Sigmoid colon (tissue), 7 donors: ENCODE results near the gene WDTC1. TPM values are rescaled to one million over a fixed set of nuclear protein-coding genes. Genes with fewer than 3 reads are reported as not detected.
A peak's percentile ranks its signal among the peaks of the same experiment; 100 is the strongest.

Experiments
- DNase-seq: peaks from one replicate; pipeline ENCODE4 v3.0.0-alpha.2; 2019
- H3K27ac ChIP-seq, 4 donors: fragments of 200-600 bp; sonication (generic); one replicate each; pipeline ENCODE4 v1.5.1; 2016 to 2019; ENCODE audit warnings: mild to moderate bottlenecking in 1 of 4
- H3K27me3 ChIP-seq, 3 donors: fragments of 200-600 bp; sonication (generic); one replicate each; pipeline ENCODE4 v1.5.1; 2019; ENCODE audit warnings: mild to moderate bottlenecking in 1 of 3
- H3K36me3 ChIP-seq, 4 donors: fragments of 200-600 bp; sonication (generic); one replicate each; pipeline ENCODE4 v1.5.1; 2016 to 2019
- H3K4me1 ChIP-seq, 4 donors: fragments of 200-600 bp; sonication (generic); one replicate each; pipeline ENCODE4 v1.5.1; 2017 to 2019
- H3K4me3 ChIP-seq, 4 donors: fragments of 200-600 bp; sonication (generic); one replicate each; pipeline ENCODE4 v1.5.1; 2017 to 2019; ENCODE audit warnings: mild to moderate bottlenecking in 2 of 4, moderate library complexity in 1 of 4
- H3K9me3 ChIP-seq, 4 donors: fragments of 200-600 bp in 3 of 4; sonication (generic) in 3 of 4; one replicate each; pipeline versions ENCODE4 v1.5.1 to v1.6.1; 2013 to 2019
- EP300 ChIP-seq, 4 donors: sonication (generic); formaldehyde crosslinking; IDR thresholded peaks; one replicate each; pipeline ENCODE4 v1.6.1; 2017; ENCODE audit warnings: antibody characterized with exemption in 4 of 4
- POLR2A ChIP-seq, 2 donors: fragments of 450-650 bp; IDR thresholded peaks; one replicate each; pipeline ENCODE4 v1.6.1; 2016; ENCODE audit warnings: antibody characterized with exemption in 2 of 2, mild to moderate bottlenecking in 2 of 2, moderate library complexity in 2 of 2
- POLR2AphosphoS5 ChIP-seq, 4 donors: sonication (generic); formaldehyde crosslinking; IDR thresholded peaks; one replicate each; pipeline ENCODE4 v1.6.1; 2017; ENCODE audit warnings: antibody characterized with exemption in 4 of 4
- WGBS, 2 donors: extraction: QIAGEN DNeasy Blood & Tissue Kit; methylation state at CpG; one replicate each; pipeline ENCODE4 v1.1.7; 2013; 5-methylcytosine and 5-hydroxymethylcytosine counted together
- intact Hi-C: fragments of 100-400 bp; cut with DNase I; formaldehyde crosslinking; loops from one replicate; pipeline ENCODE4 v1.15.1; 2023
- polyA plus RNA-seq, 3 donors: library from polyadenylated mRNA; stranded (reverse); fragments of 200-250 nt; gene quantifications; one replicate each; pipeline ENCODE4 v1.2.3, GENCODE V29; 2013
- total RNA-seq, 4 donors: library from RNA; depleted of rRNA; stranded (reverse); fragments of >200 nt; gene quantifications; one replicate each; pipeline ENCODE4 v1.1.0, GENCODE V29; 2016
- TF ChIP-seq, protein P1 (sequence below), 4 experiments: fragments of 450-650 bp in 3 of 4; fragments of 200-600 bp in 1 of 4; IDR thresholded peaks; one replicate each; pipeline ENCODE4 v1.5.1; 2016 to 2019; ENCODE audit warnings: antibody characterized with exemption in 4 of 4, mild to moderate bottlenecking in 3 of 4, moderate library complexity in 2 of 4
- donor health status: healthy with polysubstance abuse.
- donor health status: Bipolar disorder and iron deficiency.
- donor health status: healthy.

WDTC1 gene
- total and polyA plus RNA-seq, 7 donors: 15.0 to 32.4 (median 27.5) TPM

DNA sequence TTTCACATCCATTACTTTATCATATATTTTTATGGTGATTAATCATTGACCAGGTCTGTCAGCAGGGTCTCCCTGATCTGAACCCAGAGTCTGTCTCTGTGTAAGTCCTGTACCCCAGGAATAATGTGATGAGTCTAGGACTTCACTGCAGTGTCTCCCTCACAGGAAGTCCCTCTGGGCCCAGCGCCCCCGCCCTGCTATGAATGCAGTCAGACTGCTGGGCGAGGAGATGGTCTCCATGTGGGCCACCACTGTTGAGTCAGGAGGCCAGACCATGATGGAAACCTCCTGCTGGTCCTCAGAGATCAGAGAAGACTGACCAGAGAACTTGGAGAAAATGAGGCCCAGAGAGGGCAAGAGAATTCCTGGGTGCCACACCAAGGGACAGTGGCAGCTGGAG lies 97.0 kb downstream of the WDTC1 start:
- H3K27ac ChIP-seq: no peak overlapping the region
- H3K36me3 ChIP-seq: peaks cover 5 to 86% (median 33%) of the 10 kb centered on the region in 4 donors
- TF ChIP-seq EP300 (IDR thresholded peaks at IDR 0.05) (no peak), POLR2AphosphoS5 (IDR thresholded peaks at IDR 0.05) (no peak), POLR2A (IDR thresholded peaks at IDR 0.05) (no peak)
- TF ChIP-seq, protein P1, sequence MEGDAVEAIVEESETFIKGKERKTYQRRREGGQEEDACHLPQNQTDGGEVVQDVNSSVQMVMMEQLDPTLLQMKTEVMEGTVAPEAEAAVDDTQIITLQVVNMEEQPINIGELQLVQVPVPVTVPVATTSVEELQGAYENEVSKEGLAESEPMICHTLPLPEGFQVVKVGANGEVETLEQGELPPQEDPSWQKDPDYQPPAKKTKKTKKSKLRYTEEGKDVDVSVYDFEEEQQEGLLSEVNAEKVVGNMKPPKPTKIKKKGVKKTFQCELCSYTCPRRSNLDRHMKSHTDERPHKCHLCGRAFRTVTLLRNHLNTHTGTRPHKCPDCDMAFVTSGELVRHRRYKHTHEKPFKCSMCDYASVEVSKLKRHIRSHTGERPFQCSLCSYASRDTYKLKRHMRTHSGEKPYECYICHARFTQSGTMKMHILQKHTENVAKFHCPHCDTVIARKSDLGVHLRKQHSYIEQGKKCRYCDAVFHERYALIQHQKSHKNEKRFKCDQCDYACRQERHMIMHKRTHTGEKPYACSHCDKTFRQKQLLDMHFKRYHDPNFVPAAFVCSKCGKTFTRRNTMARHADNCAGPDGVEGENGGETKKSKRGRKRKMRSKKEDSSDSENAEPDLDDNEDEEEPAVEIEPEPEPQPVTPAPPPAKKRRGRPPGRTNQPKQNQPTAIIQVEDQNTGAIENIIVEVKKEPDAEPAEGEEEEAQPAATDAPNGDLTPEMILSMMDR (IDR thresholded peaks at IDR 0.05): no peak
- H3K27me3 ChIP-seq: no peaks in the 10 kb centered on the region
- intact Hi-C loops: loop anchor here (10.0 kb wide), 1 partner anchor 63 kb away; the partner anchor contains the start of gene GPR3
- no peak for DNase-seq
- H3K4me1 ChIP-seq: peaks cover 0 to 21% (median 9%) of the 10 kb centered on the region in 4 donors
- 91 to 93% methylated on average over 3 of the region's 3 CpGs for WGBS, 2 donors
- H3K4me3 ChIP-seq: no peak overlapping the region
- H3K9me3 ChIP-seq: no peaks in the 10 kb centered on the region

DNA sequence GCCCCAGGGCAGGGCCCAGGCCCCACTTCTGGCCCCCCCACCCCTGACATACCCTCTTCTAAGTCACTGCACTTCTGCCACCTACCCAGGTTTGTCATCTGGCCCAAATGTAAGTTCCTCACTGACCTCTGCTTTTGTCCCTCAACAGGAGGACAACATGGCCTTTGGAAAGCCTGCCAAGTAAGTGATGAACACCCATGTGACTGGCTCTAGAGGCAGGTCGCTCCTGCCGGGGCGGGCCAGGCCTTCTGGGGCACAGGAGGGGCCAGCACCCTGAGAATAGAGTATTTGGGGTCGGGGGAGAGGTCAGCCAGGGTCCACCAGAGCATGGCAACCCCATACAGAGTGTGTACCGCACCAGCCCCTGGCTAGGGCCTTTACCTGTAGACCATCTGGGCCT lies 97.5 kb downstream of the WDTC1 start:
- H3K27me3 ChIP-seq: no peaks in the 10 kb centered on the region
- TF ChIP-seq POLR2A (IDR thresholded peaks at IDR 0.05) (no peak), POLR2AphosphoS5 (IDR thresholded peaks at IDR 0.05) (no peak), EP300 (IDR thresholded peaks at IDR 0.05) (no peak)
- TF ChIP-seq, protein P1 (IDR thresholded peaks at IDR 0.05): no peak
- no peak for DNase-seq
- peaks cover 7 to 86% (median 36%) of the 10 kb centered on the region in 4 donors for H3K36me3 ChIP-seq
- H3K4me1 ChIP-seq: peaks cover 0 to 16% (median 7%) of the 10 kb centered on the region in 4 donors
- H3K9me3 ChIP-seq: no peaks in the 10 kb centered on the region
- 90 to 91% methylated on average over 5 of the region's 5 CpGs for WGBS, 2 donors
- intact Hi-C loops: loop anchor here (10.0 kb wide), 1 partner anchor 63 kb away; the partner anchor contains the start of gene GPR3
- no peak overlapping the region for H3K4me3 ChIP-seq
- no peak overlapping the region for H3K27ac ChIP-seq

DNA sequence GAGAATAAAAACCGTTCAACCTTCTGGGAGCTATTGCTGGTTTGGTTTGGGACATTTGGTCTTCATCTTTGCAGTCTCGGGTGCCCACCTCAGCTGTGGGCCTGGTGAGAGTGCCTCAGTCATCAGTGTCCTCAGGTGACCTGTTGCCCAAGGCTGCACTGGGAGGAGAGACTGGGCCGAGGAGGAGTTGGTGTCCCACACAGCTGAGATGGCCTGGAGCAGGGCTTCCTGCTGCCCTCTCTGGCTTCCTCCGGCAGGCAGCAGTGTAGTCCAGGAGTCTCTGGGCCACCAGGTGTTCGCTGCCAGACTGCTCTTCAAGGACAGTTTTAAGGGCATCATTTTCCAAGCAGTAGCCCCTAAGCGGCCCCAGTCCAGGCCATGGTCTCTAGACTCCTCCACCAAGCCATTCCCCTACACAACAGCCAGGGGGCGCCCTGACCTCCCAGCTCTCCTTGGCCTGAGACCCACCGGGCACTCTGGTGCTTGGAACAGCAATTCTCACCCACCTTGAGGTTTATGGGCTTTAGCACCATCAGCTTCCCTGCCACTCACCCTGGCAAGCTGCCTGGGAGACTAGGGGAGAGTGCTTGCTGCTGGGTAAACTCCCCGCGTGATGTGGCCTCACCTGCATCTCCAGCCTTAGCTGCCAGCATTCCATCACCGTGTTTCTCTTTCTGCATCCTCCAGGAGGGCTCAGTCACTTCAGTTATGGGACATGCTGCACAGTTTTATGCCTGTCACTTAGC lies 98.3 kb downstream of the WDTC1 start:
- H3K36me3 ChIP-seq: peaks cover 7 to 83% (median 36%) of the 10 kb centered on the region in 4 donors
- H3K4me1 ChIP-seq: peaks cover 0 to 11% (median 4%) of the 10 kb centered on the region in 4 donors
- TF ChIP-seq EP300 (IDR thresholded peaks at IDR 0.05) (no peak), POLR2A (IDR thresholded peaks at IDR 0.05) (no peak)
- TF ChIP-seq, protein P1 (IDR thresholded peaks at IDR 0.05): peak in 3 of 4 experiments; percentile 63 to 71 (median 67)
- DNase-seq: peak; percentile 68
- WGBS, 2 donors: 67 to 71% methylated on average over 11 of the region's 11 CpGs
- no peaks in the 10 kb centered on the region for H3K27me3 ChIP-seq
- no peaks in the 10 kb centered on the region for H3K9me3 ChIP-seq
- no peak overlapping the region for H3K4me3 ChIP-seq
- H3K27ac ChIP-seq: no peak overlapping the region
- intact Hi-C loops: loop anchor here (10.0 kb wide), 1 partner anchor 62 kb away; the partner anchor contains the start of gene GPR3

DNA sequence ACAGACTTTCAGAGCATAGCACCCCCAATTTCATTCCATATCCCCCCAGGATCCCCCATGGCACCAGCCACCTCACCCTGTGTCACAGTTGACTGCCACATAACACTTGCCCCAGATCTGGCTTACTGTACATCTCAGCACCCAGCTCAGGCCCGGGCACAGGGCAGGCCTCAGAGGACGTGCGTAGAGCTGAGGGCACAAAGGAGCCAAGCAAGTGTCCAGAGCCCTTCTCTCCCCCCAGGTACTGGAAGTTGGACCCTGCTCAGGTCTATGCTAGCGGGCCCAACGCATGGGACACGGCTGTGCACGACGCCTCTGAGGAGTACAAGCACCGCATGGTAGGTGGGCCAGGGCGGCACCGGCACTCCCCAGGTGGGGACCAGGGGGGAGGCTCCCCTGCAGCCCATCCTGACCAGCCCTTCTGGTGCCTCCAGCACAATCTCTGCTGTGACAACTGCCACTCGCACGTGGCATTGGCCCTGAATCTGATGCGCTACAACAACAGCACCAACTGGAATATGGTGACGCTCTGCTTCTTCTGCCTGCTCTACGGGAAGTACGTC lies 99.4 kb downstream of the WDTC1 start:
- Histone ChIP-seq H3K9me3 (no peaks in the 10 kb centered on the region), H3K4me1 (peaks cover 0 to under 1% (median 0%) of the 10 kb centered on the region in 4 donors), H3K36me3 (peaks cover 7 to 86% (median 36%) of the 10 kb centered on the region in 4 donors), H3K27me3 (no peaks in the 10 kb centered on the region), H3K27ac (no peak overlapping the region), H3K4me3 (no peak overlapping the region)
- no peak for DNase-seq
- intact Hi-C loops: loop anchor here (10.0 kb wide), 1 partner anchor 61 kb away; the partner anchor contains the start of gene GPR3
- TF ChIP-seq, protein P1 (IDR thresholded peaks at IDR 0.05): no peak
- TF ChIP-seq POLR2A (IDR thresholded peaks at IDR 0.05) (no peak), POLR2AphosphoS5 (IDR thresholded peaks at IDR 0.05) (no peak), EP300 (IDR thresholded peaks at IDR 0.05) (no peak)
- WGBS, 2 donors: 94% methylated on average over 17 of the region's 17 CpGs
